Fibroblast of mammary gland (primary cell): ENCODE measurements around the gene BIVM.
A peak's percentile ranks its signal among the peaks of the same experiment; 100 is the strongest.

Source experiments
- DNase-seq: peaks from one replicate; pipeline ENCODE4 v3.0.0-alpha.2; 2010; ENCODE audit warnings: low read depth
- H3K4me3 ChIP-seq: 2 replicates; pipeline ENCODE4 v1.5.1; 2011; ENCODE audit warnings: low read depth, mild to moderate bottlenecking, low read length, moderate library complexity; ENCODE audit not compliant: control insufficient read depth
- TF ChIP-seq, protein P1 (sequence below): conservative IDR thresholded peaks from 2 replicates; pipeline ENCODE4 v1.5.1; 2011; ENCODE audit warnings: low read depth, low read length, inconsistent platforms; ENCODE audit not compliant: control insufficient read depth, insufficient read depth

Gene BIVM

DNA sequence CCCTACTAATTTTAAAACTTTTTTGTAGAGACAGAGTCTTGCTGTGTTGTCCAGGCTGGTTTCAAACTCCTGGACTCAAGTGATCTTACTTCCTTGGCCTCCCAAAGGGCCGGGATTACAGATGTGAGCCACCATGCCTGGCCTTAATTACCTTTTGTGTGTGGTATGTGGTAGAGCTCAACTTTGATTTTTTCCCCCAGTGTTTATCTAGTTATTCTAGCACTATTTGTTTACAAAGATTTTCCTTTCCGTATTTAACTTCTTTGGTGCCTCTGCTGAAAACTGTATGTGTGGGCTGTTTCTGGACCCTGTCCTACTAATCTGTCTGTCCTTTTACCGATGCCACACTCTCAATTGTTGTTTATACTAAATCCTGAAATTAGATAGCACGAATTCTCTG is 37.6 kb downstream of the BIVM start:
- TF ChIP-seq, protein P1, sequence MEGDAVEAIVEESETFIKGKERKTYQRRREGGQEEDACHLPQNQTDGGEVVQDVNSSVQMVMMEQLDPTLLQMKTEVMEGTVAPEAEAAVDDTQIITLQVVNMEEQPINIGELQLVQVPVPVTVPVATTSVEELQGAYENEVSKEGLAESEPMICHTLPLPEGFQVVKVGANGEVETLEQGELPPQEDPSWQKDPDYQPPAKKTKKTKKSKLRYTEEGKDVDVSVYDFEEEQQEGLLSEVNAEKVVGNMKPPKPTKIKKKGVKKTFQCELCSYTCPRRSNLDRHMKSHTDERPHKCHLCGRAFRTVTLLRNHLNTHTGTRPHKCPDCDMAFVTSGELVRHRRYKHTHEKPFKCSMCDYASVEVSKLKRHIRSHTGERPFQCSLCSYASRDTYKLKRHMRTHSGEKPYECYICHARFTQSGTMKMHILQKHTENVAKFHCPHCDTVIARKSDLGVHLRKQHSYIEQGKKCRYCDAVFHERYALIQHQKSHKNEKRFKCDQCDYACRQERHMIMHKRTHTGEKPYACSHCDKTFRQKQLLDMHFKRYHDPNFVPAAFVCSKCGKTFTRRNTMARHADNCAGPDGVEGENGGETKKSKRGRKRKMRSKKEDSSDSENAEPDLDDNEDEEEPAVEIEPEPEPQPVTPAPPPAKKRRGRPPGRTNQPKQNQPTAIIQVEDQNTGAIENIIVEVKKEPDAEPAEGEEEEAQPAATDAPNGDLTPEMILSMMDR, result no peak
- no peak for DNase-seq

DNA sequence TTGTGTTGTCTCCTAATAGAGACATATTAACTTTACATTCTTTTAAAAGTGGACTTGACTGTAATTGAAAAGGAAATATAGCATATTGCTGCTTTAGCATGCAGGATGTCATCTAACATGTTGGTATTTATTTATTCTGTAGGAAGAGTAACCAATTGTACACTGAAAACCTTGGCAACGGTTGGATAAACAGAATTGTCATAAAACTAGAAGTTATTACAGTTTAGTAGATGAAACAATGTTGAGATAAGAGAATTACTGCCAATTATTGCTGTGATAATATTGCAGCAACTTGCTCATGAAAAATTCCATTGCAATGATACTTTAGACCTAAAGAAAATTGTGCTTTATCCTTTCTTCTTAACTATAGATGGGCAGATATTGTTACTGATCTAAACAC is 39.4 kb downstream of the BIVM start:
- TF ChIP-seq, protein P1, result no peak
- H3K4me3 ChIP-seq, result no peak overlapping the region
- no peak for DNase-seq

More for the DNA sequence above, 37.6 kb downstream of the BIVM start:
- no peak overlapping the region for H3K4me3 ChIP-seq

DNA sequence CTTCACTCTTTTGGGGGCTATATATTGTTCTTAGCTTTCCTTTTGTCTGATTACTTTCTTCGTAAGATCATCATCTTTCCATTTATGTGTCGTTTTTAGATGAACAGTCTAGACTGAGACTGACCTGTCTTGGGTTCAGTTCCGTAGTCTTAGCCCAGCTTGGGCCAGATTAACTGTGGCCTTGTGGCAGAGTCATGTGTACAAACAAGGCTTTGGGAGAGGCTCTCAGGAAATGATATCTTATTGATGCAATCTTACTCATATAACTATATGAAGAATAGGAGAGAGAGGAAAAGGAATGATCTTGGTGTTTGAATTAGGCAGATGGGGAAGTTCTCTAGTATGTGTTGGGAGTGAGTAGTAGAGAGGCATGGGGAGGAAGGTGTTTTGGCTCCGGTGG is 40.1 kb downstream of the BIVM start:
- H3K4me3 ChIP-seq, result no peak overlapping the region
- TF ChIP-seq, protein P1, result no peak
- DNase-seq, result no peak

DNA sequence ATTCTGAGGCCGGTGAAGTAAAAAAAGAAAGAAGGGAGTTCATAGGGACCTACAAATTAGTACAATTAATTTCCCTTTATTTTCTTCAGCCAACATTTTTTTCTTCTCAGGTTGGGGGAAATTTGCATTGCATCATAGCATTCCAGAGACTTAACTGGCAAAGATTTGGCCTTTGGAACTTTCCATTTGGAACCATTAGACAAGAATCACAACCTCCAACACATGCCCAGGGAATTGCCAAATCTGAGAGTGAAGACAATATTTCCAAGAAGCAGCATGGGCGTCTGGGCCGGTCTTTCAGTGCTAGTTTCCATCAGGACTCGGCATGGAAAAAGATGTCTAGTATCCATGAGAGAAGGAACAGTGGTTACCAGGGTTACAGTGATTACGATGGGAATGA is 40.5 kb downstream of the BIVM start:
- DNase-seq, result peak; percentile 18
- no peak overlapping the region for H3K4me3 ChIP-seq
- TF ChIP-seq, protein P1, result no peak

- DNase-seq, result no peak
- peak overlapping the region; percentile 90 for H3K4me3 ChIP-seq
- TF ChIP-seq, protein P1, result no peak
Measured at GRCh38 chr13:102845289-102845629, 46.3 kb downstream of the BIVM start.

- DNase-seq, result peak; percentile 95
- TF ChIP-seq, protein P1, result no peak
- peak within 1 kb of the TSS; percentile 90 for H3K4me3 ChIP-seq
Measured at GRCh38 chr13:102845630-102846260, 46.8 kb downstream of the BIVM start, which contains the start of gene ERCC5. ERCC5 (plus strand) TSS chr13:102846032; CDS start chr13:102846267, 235 bp downstream.
